CD14-positive monocyte (primary cell): Measurements from ENCODE around the gene SUB1. TPM values are rescaled to one million over a fixed set of nuclear protein-coding genes. Genes with fewer than 3 reads are reported as not detected.

Source experiments
- DNase-seq, 3 donors: peaks; one replicate each; pipeline ENCODE4 v3.0.0-alpha.2; 2011 to 2022
- H2AFZ ChIP-seq: 2 replicates; pipeline ENCODE4 v1.6.0; 2012; ENCODE audit warnings: mild to moderate bottlenecking, low read depth, low read length, inconsistent platforms; ENCODE audit not compliant: insufficient read depth, poor library complexity, severe bottlenecking
- H3K27ac ChIP-seq, 2 donors: 1 replicate in 1 of 2; 2 replicates in 1 of 2; pipeline ENCODE4 v1.5.1; 2012 to 2013; ENCODE audit warnings: low read length in 2 of 2, control low read depth in 1 of 2, inconsistent platforms in 1 of 2, low read depth in 1 of 2, mild to moderate bottlenecking in 1 of 2
- H3K27me3 ChIP-seq, 2 donors: one replicate each; pipeline versions ENCODE4 v1.6.0 to v1.6.1; 2011 to 2013; ENCODE audit warnings: low read length in 2 of 2; ENCODE audit not compliant: control insufficient read depth in 2 of 2, insufficient read depth in 2 of 2
- H3K36me3 ChIP-seq, 2 donors: replicated peaks in 1 of 2; 1 replicate in 1 of 2; 2 replicates in 1 of 2; pipeline versions ENCODE4 v1.5.1 to v1.6.1; 2012 to 2013; ENCODE audit warnings: low read length in 2 of 2, control low read depth in 1 of 2, inconsistent platforms in 1 of 2, mild to moderate bottlenecking in 1 of 2; ENCODE audit not compliant: insufficient read depth in 2 of 2, control insufficient read depth in 1 of 2
- H3K4me1 ChIP-seq, 2 donors: 1 replicate in 1 of 2; 2 replicates in 1 of 2; pipeline versions ENCODE4 v1.5.1 to v1.6.1; 2012 to 2013; ENCODE audit warnings: low read length in 2 of 2, control low read depth in 1 of 2, inconsistent platforms in 1 of 2, mild to moderate bottlenecking in 1 of 2, moderate library complexity in 1 of 2; ENCODE audit not compliant: insufficient read depth in 2 of 2, control insufficient read depth in 1 of 2
- H3K4me2 ChIP-seq: replicated peaks from 2 replicates; pipeline ENCODE3; 2012; ENCODE audit warnings: low read length, moderate library complexity, mild to moderate bottlenecking; ENCODE audit not compliant: poor library complexity, severe bottlenecking; ENCODE audit errors: extremely low read depth
- H3K4me3 ChIP-seq, 3 experiments: fragments of 200-600 bp in 1 of 3; sonication (generic) in 1 of 3; replicated peaks in 1 of 3; 1 replicate in 2 of 3; 2 replicates in 1 of 3; pipeline ENCODE4 v1.5.1; 2011 to 2013; ENCODE audit warnings: low read length in 3 of 3, mild to moderate bottlenecking in 3 of 3, control low read depth in 2 of 3, low read depth in 2 of 3, inconsistent platforms in 1 of 3, moderate library complexity in 1 of 3
- H3K79me2 ChIP-seq: 2 replicates; pipeline ENCODE4 v1.6.0; 2012; ENCODE audit warnings: mild to moderate bottlenecking, control low read depth, inconsistent platforms, low read length, moderate library complexity; ENCODE audit not compliant: insufficient read depth
- H3K9ac ChIP-seq: 2 replicates; pipeline ENCODE4 v1.6.0; 2017; ENCODE audit warnings: low read length, mild to moderate bottlenecking; ENCODE audit not compliant: insufficient read depth, poor library complexity, severe bottlenecking
- H3K9me3 ChIP-seq, 2 donors: replicated peaks in 1 of 2; 1 replicate in 1 of 2; 2 replicates in 1 of 2; pipeline versions ENCODE4 v1.5.1 to v1.6.1; 2012 to 2013; ENCODE audit warnings: low read length in 2 of 2, control low read depth in 1 of 2; ENCODE audit not compliant: control insufficient read depth in 1 of 2, insufficient read depth in 1 of 2
- H4K20me1 ChIP-seq: 2 replicates; pipeline ENCODE4 v1.6.0; 2012; ENCODE audit warnings: mild to moderate bottlenecking, low read length, control low read depth, moderate library complexity; ENCODE audit not compliant: insufficient read depth
- H3K27ac Mint-ChIP-seq, 7 donors: one replicate each; pipeline ENCODE4 v1.8.0; 2020; ENCODE audit warnings: mild to moderate bottlenecking in 7 of 7, mixed read lengths in 7 of 7, moderate library complexity in 6 of 7, inconsistent platforms in 2 of 7
- H3K27me3 Mint-ChIP-seq, 3 donors: one replicate each; pipeline ENCODE4 v1.8.0; 2021 to 2022; ENCODE audit warnings: low read depth in 3 of 3, mild to moderate bottlenecking in 3 of 3, mixed read lengths in 3 of 3, moderate library complexity in 3 of 3, inconsistent platforms in 1 of 3
- H3K36me3 Mint-ChIP-seq, 2 donors: one replicate each; pipeline ENCODE4 v1.8.0; 2020; ENCODE audit warnings: mixed read lengths in 2 of 2, inconsistent platforms in 1 of 2, mild to moderate bottlenecking in 1 of 2
- H3K4me1 Mint-ChIP-seq: one replicate; pipeline ENCODE4 v1.8.0; 2020; ENCODE audit warnings: mild to moderate bottlenecking, mixed read lengths
- H3K4me3 Mint-ChIP-seq, 2 donors: one replicate each; pipeline ENCODE4 v1.8.0; 2020; ENCODE audit warnings: mild to moderate bottlenecking in 2 of 2, mixed read lengths in 2 of 2, moderate library complexity in 1 of 2
- H3K9me3 Mint-ChIP-seq, 7 donors: one replicate each; pipeline ENCODE4 v1.8.0; 2020 to 2022; ENCODE audit warnings: mixed read lengths in 7 of 7, mild to moderate bottlenecking in 6 of 7, moderate library complexity in 6 of 7, inconsistent platforms in 2 of 7
- WGBS: methylation state at CpG from one replicate; pipeline ENCODE4 v1.1.5; 2013; ENCODE audit warnings: missing lambda C conversion rate; ENCODE audit not compliant: insufficient coverage; 5-methylcytosine and 5-hydroxymethylcytosine counted together
- intact Hi-C, 2 donors: fragments of 100-400 bp; cut with micrococcal nuclease; formaldehyde crosslinking; loops; one replicate each; pipeline versions ENCODE4 v1.15.0 to v1.15.1; 2023
- polyA plus RNA-seq, 3 donors: library from polyadenylated mRNA; depleted of rRNA in 1 of 3; unstranded in 2 of 3; stranded (reverse) in 1 of 3; fragments of 300-500 nt in 2 of 3; fragments of >200 nt in 1 of 3; fragmentation: Illumina TruSeq in 2 of 3; gene quantifications; 1 replicate in 2 of 3; 2 replicates in 1 of 3; pipeline ENCODE4 v1.2.3, GENCODE V29; 2012 to 2021
- TF ChIP-seq, protein P1 (sequence below): fragments of 200-600 bp; IDR thresholded peaks from one replicate; pipeline ENCODE4 v1.8.0; 2022; ENCODE audit warnings: antibody characterized with exemption, mild to moderate bottlenecking

Gene SUB1
- polyA plus RNA-seq, 3 donors = 74.3 to 454 (median 399) TPM

DNA sequence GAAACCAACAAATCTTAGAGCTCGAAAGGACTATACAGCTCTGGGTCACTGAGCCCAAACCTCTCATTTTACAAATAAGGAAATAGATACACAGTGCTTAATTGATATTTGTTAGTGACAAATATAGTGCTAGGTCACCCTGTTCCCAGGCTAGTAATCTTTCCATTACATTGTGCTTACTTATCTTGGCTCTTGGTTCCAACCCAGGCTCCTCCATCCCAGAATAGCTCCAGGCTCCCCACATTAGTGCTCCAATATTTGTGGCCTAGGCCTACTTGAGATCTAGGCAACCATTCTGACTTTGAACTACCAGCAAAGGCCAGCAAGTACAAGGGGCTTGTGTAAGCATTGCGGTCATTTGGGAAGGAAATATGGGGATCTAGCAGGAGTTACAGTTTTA is 21.7 kb upstream of the SUB1 start:
- intact Hi-C loops = no loop called here
- Mint-ChIP-seq H3K4me3 (no peak overlapping the region), H3K9me3 (peaks cover 0 to 6% (median 4%) of the 10 kb centered on the region in 7 donors), H3K36me3 (no peaks in the 10 kb centered on the region), H3K27ac (no peak overlapping the region), H3K4me1 (peaks cover 6% of the 10 kb centered on the region), H3K27me3 (peaks cover 3 to 4% (median 4%) of the 10 kb centered on the region in 3 donors)
- Histone ChIP-seq H3K27ac (no peak overlapping the region), H3K27me3 (no peaks in the 10 kb centered on the region), H3K4me1 (peaks cover 0 to 2% of the 10 kb centered on the region in 2 donors), H3K4me3 (no peak overlapping the region), H3K9ac (no peak overlapping the region), H3K36me3 (no peaks in the 10 kb centered on the region), H3K4me2 (no peak overlapping the region), H3K79me2 (no peaks in the 10 kb centered on the region), H4K20me1 (no peaks in the 10 kb centered on the region), H3K9me3 (no peaks in the 10 kb centered on the region), H2AFZ (no peak overlapping the region)
- TF ChIP-seq, protein P1, sequence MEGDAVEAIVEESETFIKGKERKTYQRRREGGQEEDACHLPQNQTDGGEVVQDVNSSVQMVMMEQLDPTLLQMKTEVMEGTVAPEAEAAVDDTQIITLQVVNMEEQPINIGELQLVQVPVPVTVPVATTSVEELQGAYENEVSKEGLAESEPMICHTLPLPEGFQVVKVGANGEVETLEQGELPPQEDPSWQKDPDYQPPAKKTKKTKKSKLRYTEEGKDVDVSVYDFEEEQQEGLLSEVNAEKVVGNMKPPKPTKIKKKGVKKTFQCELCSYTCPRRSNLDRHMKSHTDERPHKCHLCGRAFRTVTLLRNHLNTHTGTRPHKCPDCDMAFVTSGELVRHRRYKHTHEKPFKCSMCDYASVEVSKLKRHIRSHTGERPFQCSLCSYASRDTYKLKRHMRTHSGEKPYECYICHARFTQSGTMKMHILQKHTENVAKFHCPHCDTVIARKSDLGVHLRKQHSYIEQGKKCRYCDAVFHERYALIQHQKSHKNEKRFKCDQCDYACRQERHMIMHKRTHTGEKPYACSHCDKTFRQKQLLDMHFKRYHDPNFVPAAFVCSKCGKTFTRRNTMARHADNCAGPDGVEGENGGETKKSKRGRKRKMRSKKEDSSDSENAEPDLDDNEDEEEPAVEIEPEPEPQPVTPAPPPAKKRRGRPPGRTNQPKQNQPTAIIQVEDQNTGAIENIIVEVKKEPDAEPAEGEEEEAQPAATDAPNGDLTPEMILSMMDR = no peak
- 100% methylated on average over 1 of the region's 2 CpGs for WGBS
- no peak for DNase-seq

DNA sequence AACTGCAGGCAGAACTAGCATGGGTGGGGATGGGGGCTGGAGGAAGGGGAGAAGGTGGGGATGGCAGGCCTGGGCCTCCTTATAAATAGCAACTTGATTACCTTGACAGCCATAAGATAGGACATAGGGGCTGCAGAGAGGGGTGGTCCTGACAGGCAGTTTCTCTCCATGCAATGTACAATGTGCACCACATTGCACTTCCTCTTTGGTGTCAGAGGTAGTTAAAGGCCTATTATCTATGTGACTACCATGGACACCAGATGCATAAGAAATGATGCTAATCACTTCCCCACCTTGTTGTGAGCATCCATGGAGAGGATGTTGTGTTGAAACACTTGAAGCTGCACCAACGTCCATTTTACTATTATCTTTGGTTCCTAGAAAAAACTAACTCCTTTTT is 20.2 kb upstream of the SUB1 start:
- H3K27ac Mint-ChIP-seq = no peak overlapping the region
- H3K27me3 Mint-ChIP-seq = peaks cover 2 to 3% (median 3%) of the 10 kb centered on the region in 3 donors
- no peak for DNase-seq
- H2AFZ ChIP-seq = no peak overlapping the region
- H3K4me1 Mint-ChIP-seq = peaks cover 10% of the 10 kb centered on the region
- no peaks in the 10 kb centered on the region for H4K20me1 ChIP-seq
- H3K4me3 ChIP-seq = no peak overlapping the region
- intact Hi-C loops = no loop called here
- no peaks in the 10 kb centered on the region for H3K36me3 Mint-ChIP-seq
- peaks cover 0 to 6% of the 10 kb centered on the region in 2 donors for H3K4me1 ChIP-seq
- H3K4me3 Mint-ChIP-seq = no peak overlapping the region
- no peak overlapping the region for H3K27ac ChIP-seq
- H3K9me3 Mint-ChIP-seq = peaks cover 0 to 6% (median 4%) of the 10 kb centered on the region in 7 donors
- no peaks in the 10 kb centered on the region for H3K79me2 ChIP-seq
- no peaks in the 10 kb centered on the region for H3K36me3 ChIP-seq
- H3K9ac ChIP-seq = no peak overlapping the region
- no peaks in the 10 kb centered on the region for H3K27me3 ChIP-seq
- no peaks in the 10 kb centered on the region for H3K9me3 ChIP-seq
- WGBS = no CpG with 5 or more reads among the region's 1 CpG
- no peak overlapping the region for H3K4me2 ChIP-seq
- TF ChIP-seq, protein P1 = no peak
